ENCODE data around the gene ERBB3.

ERBB3 gene

DNA sequence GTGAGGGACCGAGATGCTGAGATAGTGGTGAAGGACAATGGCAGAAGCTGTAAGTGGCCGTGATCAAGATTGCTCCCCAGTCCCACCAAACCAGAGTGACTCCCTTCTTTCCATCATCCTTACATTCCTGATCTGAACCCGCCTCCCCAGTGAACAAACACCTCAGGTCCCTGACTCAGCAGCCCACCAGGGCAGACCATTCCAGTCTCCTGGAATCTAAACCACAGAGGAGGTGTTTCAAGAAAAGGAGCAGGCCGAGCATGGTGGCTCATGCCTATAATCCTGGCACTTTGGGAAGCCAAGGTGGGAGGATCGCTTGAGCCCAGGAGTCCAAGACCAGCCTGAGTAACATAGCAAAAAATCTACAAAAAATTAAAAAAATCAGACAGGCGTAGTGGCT, 6.6 kb downstream of the ERBB3 start:
- H3K27ac ChIP-seq (ENCODE audit: low read depth, low read length) = no peak overlapping the region
- no peak overlapping the region for H3K4me2 ChIP-seq (ENCODE audit: low read depth, low read length, poor library complexity, severe bottlenecking)
- no peak overlapping the region for H3K4me3 ChIP-seq (ENCODE audit: insufficient read depth, low read length, poor library complexity, severe bottlenecking)
- no peaks in the 10 kb centered on the region for H3K9me2 ChIP-seq (replicated peaks; ENCODE audit: insufficient read depth, low read length)
- H3F3A ChIP-seq (ENCODE audit: insufficient read depth) = 0 out of 2 replicates have a peak, but pooled peaks cover 2% of the 10 kb centered on the region
- no peaks in the 10 kb centered on the region for H4K20me1 ChIP-seq (ENCODE audit: low read depth, low read length)
- H3K9me3 ChIP-seq (ENCODE audit: insufficient read depth, low read length) = no peaks in the 10 kb centered on the region
- TF ChIP-seq, protein P1, sequence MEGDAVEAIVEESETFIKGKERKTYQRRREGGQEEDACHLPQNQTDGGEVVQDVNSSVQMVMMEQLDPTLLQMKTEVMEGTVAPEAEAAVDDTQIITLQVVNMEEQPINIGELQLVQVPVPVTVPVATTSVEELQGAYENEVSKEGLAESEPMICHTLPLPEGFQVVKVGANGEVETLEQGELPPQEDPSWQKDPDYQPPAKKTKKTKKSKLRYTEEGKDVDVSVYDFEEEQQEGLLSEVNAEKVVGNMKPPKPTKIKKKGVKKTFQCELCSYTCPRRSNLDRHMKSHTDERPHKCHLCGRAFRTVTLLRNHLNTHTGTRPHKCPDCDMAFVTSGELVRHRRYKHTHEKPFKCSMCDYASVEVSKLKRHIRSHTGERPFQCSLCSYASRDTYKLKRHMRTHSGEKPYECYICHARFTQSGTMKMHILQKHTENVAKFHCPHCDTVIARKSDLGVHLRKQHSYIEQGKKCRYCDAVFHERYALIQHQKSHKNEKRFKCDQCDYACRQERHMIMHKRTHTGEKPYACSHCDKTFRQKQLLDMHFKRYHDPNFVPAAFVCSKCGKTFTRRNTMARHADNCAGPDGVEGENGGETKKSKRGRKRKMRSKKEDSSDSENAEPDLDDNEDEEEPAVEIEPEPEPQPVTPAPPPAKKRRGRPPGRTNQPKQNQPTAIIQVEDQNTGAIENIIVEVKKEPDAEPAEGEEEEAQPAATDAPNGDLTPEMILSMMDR (IDR thresholded peaks at IDR 0.05; ENCODE audit: insufficient read depth, low read length, poor library complexity, severe bottlenecking) = no peak
- TF ChIP-seq EZH2phosphoT487 (conservative IDR thresholded peaks at IDR 0.05; ENCODE audit: low read length) = no peak
- H2AFZ ChIP-seq (ENCODE audit: low read depth, low read length, severe bottlenecking) = no peak overlapping the region
- H3K36me3 ChIP-seq (ENCODE audit: low read length) = no peaks in the 10 kb centered on the region
- no peaks in the 10 kb centered on the region for H3K27me3 ChIP-seq (ENCODE audit: low read length)
- H3K79me2 ChIP-seq (ENCODE audit: insufficient read depth, low read length) = no peaks in the 10 kb centered on the region
- no peak overlapping the region for H3K9ac ChIP-seq (ENCODE audit: low read length)

DNA sequence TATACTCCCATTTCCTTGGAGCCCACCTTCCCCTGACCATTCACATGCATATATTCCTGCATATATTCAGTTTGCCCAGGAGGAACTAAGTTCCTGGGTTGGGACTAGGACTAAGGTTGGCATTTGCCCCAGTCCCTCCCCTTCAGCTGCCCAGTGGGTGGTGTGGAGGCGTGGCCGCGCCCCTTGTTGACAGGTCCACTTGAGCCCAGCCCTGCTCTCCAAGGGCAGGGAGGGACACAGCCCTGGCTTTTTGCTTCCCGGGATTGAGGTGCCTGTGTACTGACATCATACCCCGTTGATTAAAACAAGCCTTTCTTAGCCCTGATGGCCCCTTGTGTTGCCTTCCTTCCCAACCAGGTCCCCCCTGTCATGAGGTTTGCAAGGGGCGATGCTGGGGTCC, 7.3 kb downstream of the ERBB3 start:
- Histone ChIP-seq H3K36me3 (ENCODE audit: low read length) (no peaks in the 10 kb centered on the region), H3K9me2 (replicated peaks; ENCODE audit: insufficient read depth, low read length) (no peaks in the 10 kb centered on the region), H3K9me3 (ENCODE audit: insufficient read depth, low read length) (no peaks in the 10 kb centered on the region), H3F3A (ENCODE audit: insufficient read depth) (0 out of 2 replicates have a peak, but pooled peaks cover 2% of the 10 kb centered on the region), H3K79me2 (ENCODE audit: insufficient read depth, low read length) (no peaks in the 10 kb centered on the region), H4K20me1 (ENCODE audit: low read depth, low read length) (no peaks in the 10 kb centered on the region), H3K9ac (ENCODE audit: low read length) (no peak overlapping the region), H3K4me3 (ENCODE audit: insufficient read depth, low read length, poor library complexity, severe bottlenecking) (no peak overlapping the region), H3K4me2 (ENCODE audit: low read depth, low read length, poor library complexity, severe bottlenecking) (no peak overlapping the region), H3K27ac (ENCODE audit: low read depth, low read length) (no peak overlapping the region), H2AFZ (ENCODE audit: low read depth, low read length, severe bottlenecking) (no peak overlapping the region), H3K27me3 (ENCODE audit: low read length) (no peaks in the 10 kb centered on the region)
- TF ChIP-seq EZH2phosphoT487 (conservative IDR thresholded peaks at IDR 0.05; ENCODE audit: low read length) = no peak
- TF ChIP-seq, protein P1 (IDR thresholded peaks at IDR 0.05; ENCODE audit: insufficient read depth, low read length, poor library complexity, severe bottlenecking) = no peak

DNA sequence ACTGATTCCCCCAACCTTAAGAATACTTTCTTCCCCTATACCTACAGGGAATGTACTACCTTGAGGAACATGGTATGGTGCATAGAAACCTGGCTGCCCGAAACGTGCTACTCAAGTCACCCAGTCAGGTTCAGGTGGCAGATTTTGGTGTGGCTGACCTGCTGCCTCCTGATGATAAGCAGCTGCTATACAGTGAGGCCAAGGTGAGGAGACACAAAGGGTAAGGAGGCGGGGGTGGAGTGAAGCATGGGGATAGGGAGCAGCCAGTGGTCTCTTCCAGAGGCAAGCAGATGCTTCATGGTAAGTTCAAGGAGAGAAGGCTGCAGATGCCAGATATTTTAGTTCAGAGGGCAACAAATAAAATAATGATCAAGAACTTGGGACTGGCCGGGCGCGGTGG, 17.8 kb downstream of the ERBB3 start:
- TF ChIP-seq EZH2phosphoT487 (conservative IDR thresholded peaks at IDR 0.05; ENCODE audit: low read length) = no peak
- TF ChIP-seq, protein P1 (IDR thresholded peaks at IDR 0.05; ENCODE audit: insufficient read depth, low read length, poor library complexity, severe bottlenecking) = no peak
- no peaks in the 10 kb centered on the region for H3K36me3 ChIP-seq (ENCODE audit: low read length)

More for the DNA sequence above, 17.8 kb downstream of the ERBB3 start:
- Histone ChIP-seq H3K4me3 (ENCODE audit: insufficient read depth, low read length, poor library complexity, severe bottlenecking) (no peak overlapping the region), H3F3A (ENCODE audit: insufficient read depth) (no peaks in the 10 kb centered on the region), H3K4me2 (ENCODE audit: low read depth, low read length, poor library complexity, severe bottlenecking) (no peak overlapping the region), H3K9me2 (replicated peaks; ENCODE audit: insufficient read depth, low read length) (no peaks in the 10 kb centered on the region), H3K9me3 (ENCODE audit: insufficient read depth, low read length) (no peaks in the 10 kb centered on the region), H3K9ac (ENCODE audit: low read length) (no peak overlapping the region), H3K27ac (ENCODE audit: low read depth, low read length) (no peak overlapping the region), H3K27me3 (ENCODE audit: low read length) (no peaks in the 10 kb centered on the region), H4K20me1 (ENCODE audit: low read depth, low read length) (no peaks in the 10 kb centered on the region), H2AFZ (ENCODE audit: low read depth, low read length, severe bottlenecking) (no peak overlapping the region), H3K79me2 (ENCODE audit: insufficient read depth, low read length) (no peaks in the 10 kb centered on the region)

Measured in SU-DHL-6 (cell line).